Measurements from ENCODE around the gene LTBP3. TPM values are rescaled to one million over a fixed set of nuclear protein-coding genes. Genes with fewer than 3 reads are reported as not detected.

The LTBP3 gene
- total RNA-seq, 2 experiments from 2014 or later: 11.2 to 13.8 TPM

DNA sequence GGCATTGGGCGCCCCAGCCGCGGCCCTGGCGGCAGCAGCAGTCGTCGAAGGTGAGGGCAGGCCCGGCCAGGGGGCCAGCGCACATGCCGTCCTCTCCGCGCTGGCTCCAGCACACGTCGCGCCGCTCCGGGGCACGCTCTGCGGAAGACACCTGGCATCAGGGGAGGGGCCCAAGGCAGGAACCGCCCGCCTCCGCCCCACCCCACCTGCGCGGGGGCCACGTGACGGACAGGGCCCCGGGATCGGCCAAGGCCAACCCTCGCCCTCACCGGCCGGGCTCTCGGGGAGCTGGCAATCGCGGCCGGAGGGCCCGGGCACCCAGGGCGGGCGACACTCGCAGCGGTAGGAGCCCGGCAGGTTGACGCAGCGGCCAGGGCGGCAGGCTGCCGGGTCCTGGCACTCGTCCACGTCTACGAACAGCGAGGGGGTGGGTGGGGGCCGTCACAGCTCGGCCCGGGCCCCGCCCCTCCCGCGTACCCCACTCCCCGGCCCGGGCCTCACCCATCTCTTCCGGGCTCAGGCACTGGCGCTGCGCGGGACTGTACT, 18.3 kb downstream of the LTBP3 start:
- peak; percentile 36 for DNase-seq (ENCODE audit: low spot score)
- H3K4me3 ChIP-seq (ENCODE audit: low read depth, low read length, poor library complexity, severe bottlenecking): peak overlapping the region; percentile 71
- H3K27ac ChIP-seq (ENCODE audit: low read depth, low read length, poor library complexity, severe bottlenecking): peak overlapping the region; percentile 61
- H2AFZ ChIP-seq (ENCODE audit: low read length): peak overlapping the region; percentile 48; the same call in 1 of the 2 replicates
- intact Hi-C loops (cut with micrococcal nuclease; ENCODE audit: unreplicated experiment): loop anchor here (1.0 to 2.0 kb wide), 4 partner anchors 12 to 75 kb away; partner anchors contain the start of genes MAP3K11, PCNX3 and ZNRD2
- peaks cover 11% of the 10 kb centered on the region; the same call in 1 of the 2 replicates for H3K36me3 ChIP-seq (ENCODE audit: insufficient read depth, low read length)
- H3K9me3 ChIP-seq (ENCODE audit: low read length): no peaks in the 10 kb centered on the region
- H3K9me2 ChIP-seq (ENCODE audit: insufficient read depth, low read length): no peaks in the 10 kb centered on the region
- H4K20me1 ChIP-seq (ENCODE audit: insufficient read depth, low read length): no peaks in the 10 kb centered on the region
- H3K4me2 ChIP-seq (ENCODE audit: low read length): peak overlapping the region; percentile 85
- TF ChIP-seq, protein P1, sequence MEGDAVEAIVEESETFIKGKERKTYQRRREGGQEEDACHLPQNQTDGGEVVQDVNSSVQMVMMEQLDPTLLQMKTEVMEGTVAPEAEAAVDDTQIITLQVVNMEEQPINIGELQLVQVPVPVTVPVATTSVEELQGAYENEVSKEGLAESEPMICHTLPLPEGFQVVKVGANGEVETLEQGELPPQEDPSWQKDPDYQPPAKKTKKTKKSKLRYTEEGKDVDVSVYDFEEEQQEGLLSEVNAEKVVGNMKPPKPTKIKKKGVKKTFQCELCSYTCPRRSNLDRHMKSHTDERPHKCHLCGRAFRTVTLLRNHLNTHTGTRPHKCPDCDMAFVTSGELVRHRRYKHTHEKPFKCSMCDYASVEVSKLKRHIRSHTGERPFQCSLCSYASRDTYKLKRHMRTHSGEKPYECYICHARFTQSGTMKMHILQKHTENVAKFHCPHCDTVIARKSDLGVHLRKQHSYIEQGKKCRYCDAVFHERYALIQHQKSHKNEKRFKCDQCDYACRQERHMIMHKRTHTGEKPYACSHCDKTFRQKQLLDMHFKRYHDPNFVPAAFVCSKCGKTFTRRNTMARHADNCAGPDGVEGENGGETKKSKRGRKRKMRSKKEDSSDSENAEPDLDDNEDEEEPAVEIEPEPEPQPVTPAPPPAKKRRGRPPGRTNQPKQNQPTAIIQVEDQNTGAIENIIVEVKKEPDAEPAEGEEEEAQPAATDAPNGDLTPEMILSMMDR (conservative IDR thresholded peaks at IDR 0.05; ENCODE audit: low read length): peak; percentile 72
- TF ChIP-seq EZH2phosphoT487 (IDR thresholded peaks at IDR 0.05; ENCODE audit: borderline replicate concordance, low read depth, low read length): no peak
- CTCF ChIA-PET (ENCODE audit: unreplicated experiment): interaction anchor here (0.5 kb wide), 2 partner anchors 15 to 264 kb away, joined by 3 to 4 read pairs; partner anchors contain the start of gene SCYL1
- POLR2A ChIA-PET: interaction anchor here (0.6 to 0.9 kb wide), 3 partner anchors 16 to 122 kb away, joined by 3 to 6 read pairs (median 3); no protein-coding TSS in a partner anchor
- peaks cover 20% of the 10 kb centered on the region for H3K4me1 ChIP-seq (ENCODE audit: insufficient read depth, low read length, poor library complexity, severe bottlenecking)
- no TSS peak for BruUV-seq (replicated peaks)
- no peaks in the 10 kb centered on the region for H3K79me2 ChIP-seq (ENCODE audit: insufficient read depth, low read depth, low read length)

DNA sequence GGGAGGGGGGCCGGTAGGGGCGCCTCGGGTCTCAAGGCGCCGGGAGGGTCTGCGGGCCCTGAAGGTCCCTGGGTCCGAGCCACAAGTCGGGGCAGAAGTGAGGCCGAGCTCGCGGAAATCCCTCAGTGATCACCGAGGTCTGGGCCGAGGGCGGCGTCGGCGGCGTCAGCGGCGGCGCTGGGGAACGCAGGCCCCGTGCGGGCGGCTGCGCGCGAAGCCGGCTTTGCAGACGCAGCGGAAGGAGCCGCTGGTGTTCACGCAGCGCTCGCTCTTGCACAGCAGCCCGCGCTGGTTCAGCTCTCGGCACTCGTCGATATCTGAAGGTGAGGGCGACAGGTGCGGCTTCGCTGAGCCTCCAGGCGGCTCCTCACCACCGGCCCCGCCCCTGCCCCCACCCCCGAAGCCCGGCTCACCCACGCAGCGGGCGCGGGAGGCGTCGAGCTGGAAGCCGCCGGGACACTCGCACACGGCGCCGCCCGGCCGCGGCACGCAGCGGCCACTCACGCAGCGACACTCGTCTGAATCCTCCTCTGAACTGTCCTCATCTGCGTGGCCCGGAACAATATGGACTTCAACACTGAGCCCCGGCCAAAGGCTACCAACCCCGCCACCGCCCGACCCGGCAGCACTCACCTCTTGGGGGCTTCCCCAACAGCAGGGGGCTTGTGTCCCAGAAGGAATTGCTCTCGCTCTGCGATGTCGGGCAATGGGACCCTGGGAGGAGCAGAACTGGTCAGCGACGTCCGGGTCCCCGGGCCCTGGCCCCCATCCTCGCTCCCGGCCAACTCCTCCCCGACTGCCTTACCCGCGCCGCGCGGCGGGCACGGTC, 19.0 kb downstream of the LTBP3 start:
- ChIA-PET POLR2A (interaction anchor here (0.7 kb wide), 1 partner anchor 46 kb away, joined by 3 read pairs; no protein-coding TSS in a partner anchor), CTCF (ENCODE audit: unreplicated experiment) (interaction anchor here (0.5 kb wide), 3 partner anchors 9 to 264 kb away, joined by 3 to 4 read pairs (median 3); partner anchors contain the start of gene SCYL1)
- Histone ChIP-seq H3K4me2 (ENCODE audit: low read length) (peak overlapping the region; percentile 85), H3K36me3 (ENCODE audit: insufficient read depth, low read length) (peaks cover 11% of the 10 kb centered on the region; the same call in 1 of the 2 replicates), H2AFZ (ENCODE audit: low read length) (no peak overlapping the region), H3K4me1 (ENCODE audit: insufficient read depth, low read length, poor library complexity, severe bottlenecking) (peaks cover 20% of the 10 kb centered on the region), H3K27ac (ENCODE audit: low read depth, low read length, poor library complexity, severe bottlenecking) (no peak overlapping the region), H4K20me1 (ENCODE audit: insufficient read depth, low read length) (no peaks in the 10 kb centered on the region), H3K79me2 (ENCODE audit: insufficient read depth, low read depth, low read length) (no peaks in the 10 kb centered on the region), H3K9me3 (ENCODE audit: low read length) (no peaks in the 10 kb centered on the region), H3K4me3 (ENCODE audit: low read depth, low read length, poor library complexity, severe bottlenecking) (peak overlapping the region; percentile 71), H3K9me2 (ENCODE audit: insufficient read depth, low read length) (no peaks in the 10 kb centered on the region)
- TF ChIP-seq, protein P1 (conservative IDR thresholded peaks at IDR 0.05; ENCODE audit: low read length): no peak
- no peak for TF ChIP-seq EZH2phosphoT487 (IDR thresholded peaks at IDR 0.05; ENCODE audit: borderline replicate concordance, low read depth, low read length)
- BruUV-seq (replicated peaks): no TSS peak
- intact Hi-C loops (cut with micrococcal nuclease; ENCODE audit: unreplicated experiment): no loop called here
- no peak for DNase-seq (ENCODE audit: low spot score)

Data from OCI-LY7 (cell line).